GM15510 (cell line): ENCODE results near the gene UQCRQ.

Experiments
- POLR2A ChIP-seq: IDR thresholded peaks from 3 replicates; pipeline ENCODE4 v1.6.1; 2011; ENCODE audit warnings: borderline replicate concordance; ENCODE audit not compliant: insufficient read length; ENCODE audit errors: extremely low read depth

Gene UQCRQ

DNA sequence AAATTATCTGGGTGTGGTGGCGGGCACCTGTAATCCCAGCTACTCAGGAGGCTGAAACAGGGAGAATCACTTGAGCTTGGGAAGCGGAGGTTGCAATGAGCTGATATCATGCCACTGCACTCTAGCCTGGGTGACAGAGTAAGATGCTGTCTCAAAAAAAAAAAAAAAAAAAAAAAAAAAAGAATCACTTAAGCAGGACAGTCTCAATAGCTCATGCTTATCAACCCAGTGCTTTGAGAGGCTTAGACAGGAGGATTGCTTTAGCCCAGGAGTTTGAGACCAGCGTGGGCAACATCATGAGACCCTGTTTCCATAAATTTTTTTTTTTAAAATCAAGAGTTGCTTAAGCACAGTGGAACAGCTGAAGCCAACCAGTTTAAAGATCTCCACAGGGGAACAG lies 49.6 kb downstream of the UQCRQ start:
- TF ChIP-seq POLR2A: no peak
